C4-2B (cell line): ENCODE measurements around the gene LHFPL6.

Experiments
- ZFX ChIP-seq: fragments of 450-650 bp; IDR thresholded peaks from 2 replicates; pipeline ENCODE4 v1.6.1; 2017
- TF ChIP-seq, protein P1 (sequence below): fragments of 450-650 bp; conservative IDR thresholded peaks from 2 replicates; pipeline ENCODE4 v1.5.1; 2017; ENCODE audit warnings: mild to moderate bottlenecking

DNA sequence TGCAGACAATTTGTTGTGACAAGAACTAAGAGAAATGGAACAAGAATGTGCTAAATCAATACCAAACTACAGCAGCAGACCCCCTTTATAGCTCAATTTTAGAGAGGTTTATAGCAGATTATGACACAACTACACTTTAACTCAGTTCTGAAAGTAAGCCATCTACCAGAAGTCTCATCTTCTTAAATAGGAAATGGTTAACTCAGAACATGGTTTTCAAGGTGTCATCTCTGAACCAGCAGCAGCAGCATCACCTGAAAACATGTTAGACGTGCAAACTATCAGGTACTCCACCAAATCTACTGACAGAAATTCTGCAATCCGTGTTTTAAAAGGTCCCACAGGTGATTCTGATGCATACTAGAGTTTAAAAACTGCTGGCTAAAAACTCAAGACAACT is 6.8 kb downstream of the LHFPL6 start:
- TF ChIP-seq, protein P1, sequence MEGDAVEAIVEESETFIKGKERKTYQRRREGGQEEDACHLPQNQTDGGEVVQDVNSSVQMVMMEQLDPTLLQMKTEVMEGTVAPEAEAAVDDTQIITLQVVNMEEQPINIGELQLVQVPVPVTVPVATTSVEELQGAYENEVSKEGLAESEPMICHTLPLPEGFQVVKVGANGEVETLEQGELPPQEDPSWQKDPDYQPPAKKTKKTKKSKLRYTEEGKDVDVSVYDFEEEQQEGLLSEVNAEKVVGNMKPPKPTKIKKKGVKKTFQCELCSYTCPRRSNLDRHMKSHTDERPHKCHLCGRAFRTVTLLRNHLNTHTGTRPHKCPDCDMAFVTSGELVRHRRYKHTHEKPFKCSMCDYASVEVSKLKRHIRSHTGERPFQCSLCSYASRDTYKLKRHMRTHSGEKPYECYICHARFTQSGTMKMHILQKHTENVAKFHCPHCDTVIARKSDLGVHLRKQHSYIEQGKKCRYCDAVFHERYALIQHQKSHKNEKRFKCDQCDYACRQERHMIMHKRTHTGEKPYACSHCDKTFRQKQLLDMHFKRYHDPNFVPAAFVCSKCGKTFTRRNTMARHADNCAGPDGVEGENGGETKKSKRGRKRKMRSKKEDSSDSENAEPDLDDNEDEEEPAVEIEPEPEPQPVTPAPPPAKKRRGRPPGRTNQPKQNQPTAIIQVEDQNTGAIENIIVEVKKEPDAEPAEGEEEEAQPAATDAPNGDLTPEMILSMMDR: no peak
- TF ChIP-seq ZFX: no peak
